Stimulated activated CD4-positive, alpha-beta T cell treated with anti-CD3 and anti-CD28 coated beads, Interleukin-12 subunit alpha, Interleukin-12 subunit beta, amount 100 ng/mL, for 48 hours (primary cell): ENCODE results near the gene FRS3.
"Not testable (repeated sequence)": the region's sequence is repeated elsewhere in the genome, so short reads cannot be mapped to it uniquely, and the experiment has no call there.

Experiments
- DNase-seq, 3 donors: peaks; one replicate each; pipeline ENCODE4 v3.0.0-alpha.2; 2020; ENCODE audit warnings: low read depth in 2 of 3, low spot score in 1 of 3

The FRS3 gene

GRCh38 chr6:41770381-41771057 is 9.2 kb downstream of the FRS3 start:
- no peak for DNase-seq

GRCh38 chr6:41769376-41769775 is 10.3 kb downstream of the FRS3 start:
- no peak for DNase-seq

GRCh38 chr6:41768545-41769308 is 11.0 kb downstream of the FRS3 start:
- DNase-seq, result no peak

- no peak for DNase-seq
Observed at GRCh38 chr6:41767112-41767833, 12.4 kb downstream of the FRS3 start.

GRCh38 chr6:41766043-41766664 is 13.5 kb downstream of the FRS3 start:
- DNase-seq, result not testable (repeated sequence)

GRCh38 chr6:41763470-41763869 is 16.2 kb downstream of the FRS3 start:
- DNase-seq, result no peak

- no peak for DNase-seq
Observed at GRCh38 chr6:41759905-41760579, 19.7 kb downstream of the FRS3 start.

- no peak for DNase-seq
Observed at GRCh38 chr6:41759106-41759904, 20.4 kb downstream of the FRS3 start.

GRCh38 chr6:41758641-41759035 is 21.1 kb downstream of the FRS3 start:
- DNase-seq, result no peak

GRCh38 chr6:41757931-41758640 is 21.6 kb downstream of the FRS3 start:
- no peak for DNase-seq

GRCh38 chr6:41757271-41757670 is 22.4 kb downstream of the FRS3 start:
- DNase-seq, result no peak

- no peak for DNase-seq
Observed at GRCh38 chr6:41756354-41756753, 23.3 kb downstream of the FRS3 start.

GRCh38 chr6:41755895-41756294 is 23.8 kb downstream of the FRS3 start:
- DNase-seq, result no peak

GRCh38 chr6:41750374-41750773 is 29.3 kb downstream of the FRS3 start:
- DNase-seq, result no peak

- no peak for DNase-seq
Observed at GRCh38 chr6:41748542-41748941, 31.2 kb downstream of the FRS3 start.

GRCh38 chr6:41748102-41748477 is 31.6 kb downstream of the FRS3 start:
- no peak for DNase-seq

GRCh38 chr6:41747256-41748101 is 32.2 kb downstream of the FRS3 start, which contains the start of gene PGC:
TSS of gene PGC (minus strand) at chr6:41747397. CDS start at chr6:41747334, 63 bp downstream.
- no peak for DNase-seq

- no peak for DNase-seq
Observed at GRCh38 chr6:41746107-41746506, 33.6 kb downstream of the FRS3 start.
